ENCODE results near the gene PTPN6.

PTPN6 gene

GRCh38 chr12:6929466-6930452, 21.4 kb upstream of the PTPN6 start:
- DNase-seq (ENCODE audit: low read depth) = no peak
- peak overlapping the region; percentile 77 for H3K4me3 ChIP-seq (ENCODE audit: low read depth, low read length)
- TF ChIP-seq, protein P1, sequence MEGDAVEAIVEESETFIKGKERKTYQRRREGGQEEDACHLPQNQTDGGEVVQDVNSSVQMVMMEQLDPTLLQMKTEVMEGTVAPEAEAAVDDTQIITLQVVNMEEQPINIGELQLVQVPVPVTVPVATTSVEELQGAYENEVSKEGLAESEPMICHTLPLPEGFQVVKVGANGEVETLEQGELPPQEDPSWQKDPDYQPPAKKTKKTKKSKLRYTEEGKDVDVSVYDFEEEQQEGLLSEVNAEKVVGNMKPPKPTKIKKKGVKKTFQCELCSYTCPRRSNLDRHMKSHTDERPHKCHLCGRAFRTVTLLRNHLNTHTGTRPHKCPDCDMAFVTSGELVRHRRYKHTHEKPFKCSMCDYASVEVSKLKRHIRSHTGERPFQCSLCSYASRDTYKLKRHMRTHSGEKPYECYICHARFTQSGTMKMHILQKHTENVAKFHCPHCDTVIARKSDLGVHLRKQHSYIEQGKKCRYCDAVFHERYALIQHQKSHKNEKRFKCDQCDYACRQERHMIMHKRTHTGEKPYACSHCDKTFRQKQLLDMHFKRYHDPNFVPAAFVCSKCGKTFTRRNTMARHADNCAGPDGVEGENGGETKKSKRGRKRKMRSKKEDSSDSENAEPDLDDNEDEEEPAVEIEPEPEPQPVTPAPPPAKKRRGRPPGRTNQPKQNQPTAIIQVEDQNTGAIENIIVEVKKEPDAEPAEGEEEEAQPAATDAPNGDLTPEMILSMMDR (IDR thresholded peaks at IDR 0.05; ENCODE audit: low read depth, low read length, missing control alignments) = no peak

DNA sequence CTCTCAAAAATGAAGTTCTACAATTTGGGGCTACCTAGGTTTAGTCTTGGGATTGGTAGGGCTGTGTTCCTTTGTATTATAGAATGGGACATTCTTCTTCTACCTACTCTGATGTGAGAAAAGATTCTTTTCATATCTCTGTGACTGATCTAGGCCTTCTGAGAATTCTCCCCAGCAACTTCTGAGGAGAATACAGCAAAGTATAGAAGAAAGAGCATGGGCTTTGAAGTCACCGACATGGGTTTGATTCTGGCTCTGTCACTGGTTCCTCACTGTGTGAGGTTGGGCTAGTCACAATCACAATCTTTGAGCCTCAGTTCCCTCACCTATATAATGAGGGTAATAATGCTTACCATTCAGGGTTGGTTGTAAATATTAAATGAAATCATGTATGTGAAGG, 18.4 kb upstream of the PTPN6 start:
- TF ChIP-seq, protein P1 (IDR thresholded peaks at IDR 0.05; ENCODE audit: low read depth, low read length, missing control alignments) = no peak
- no peak for DNase-seq (ENCODE audit: low read depth)
- no peak overlapping the region for H3K4me3 ChIP-seq (ENCODE audit: low read depth, low read length)

DNA sequence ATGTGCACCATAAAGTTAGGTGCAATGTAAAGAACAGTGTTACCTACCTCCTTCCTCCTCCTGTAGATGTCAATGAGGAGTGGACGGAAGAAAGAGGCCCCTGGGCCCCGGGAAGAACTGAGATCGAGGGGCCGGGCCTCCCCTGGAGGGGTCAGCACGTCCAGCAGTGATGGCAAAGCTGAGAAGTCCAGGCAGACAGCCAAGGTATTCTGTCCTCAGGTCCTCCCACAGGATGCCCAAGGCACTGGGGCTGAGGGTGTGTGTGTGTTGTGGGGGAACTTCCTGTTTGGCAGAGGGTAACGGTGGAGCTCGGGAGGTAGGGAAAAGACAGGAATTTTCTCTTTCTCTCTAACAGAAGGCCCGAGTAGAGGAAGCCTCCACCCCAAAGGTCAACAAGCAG, 17.0 kb upstream of the PTPN6 start:
- DNase-seq (ENCODE audit: low read depth) = no peak
- no peak overlapping the region for H3K4me3 ChIP-seq (ENCODE audit: low read depth, low read length)
- TF ChIP-seq, protein P1 (IDR thresholded peaks at IDR 0.05; ENCODE audit: low read depth, low read length, missing control alignments) = no peak

DNA sequence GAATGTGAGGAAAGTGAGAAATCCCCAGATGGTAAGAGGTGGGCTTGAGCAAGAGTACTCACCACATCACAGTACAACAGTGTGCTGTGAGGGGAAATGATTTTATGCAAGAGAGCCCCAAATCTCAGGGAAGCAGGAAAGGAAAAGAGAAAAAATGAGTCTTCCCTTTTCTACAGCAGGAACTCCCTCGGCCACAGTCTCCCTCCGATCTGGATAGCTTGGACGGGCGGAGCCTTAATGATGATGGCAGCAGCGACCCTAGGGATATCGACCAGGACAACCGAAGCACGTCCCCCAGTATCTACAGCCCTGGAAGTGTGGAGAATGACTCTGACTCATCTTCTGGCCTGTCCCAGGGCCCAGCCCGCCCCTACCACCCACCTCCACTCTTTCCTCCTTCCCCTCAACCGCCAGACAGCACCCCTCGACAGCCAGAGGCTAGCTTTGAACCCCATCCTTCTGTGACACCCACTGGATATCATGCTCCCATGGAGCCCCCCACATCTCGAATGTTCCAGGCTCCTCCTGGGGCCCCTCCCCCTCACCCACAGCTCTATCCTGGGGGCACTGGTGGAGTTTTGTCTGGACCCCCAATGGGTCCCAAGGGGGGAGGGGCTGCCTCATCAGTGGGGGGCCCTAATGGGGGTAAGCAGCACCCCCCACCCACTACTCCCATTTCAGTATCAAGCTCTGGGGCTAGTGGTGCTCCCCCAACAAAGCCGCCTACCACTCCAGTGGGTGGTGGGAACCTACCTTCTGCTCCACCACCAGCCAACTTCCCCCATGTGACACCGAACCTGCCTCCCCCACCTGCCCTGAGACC, 15.6 kb upstream of the PTPN6 start:
- peak overlapping the region; percentile 82 for H3K4me3 ChIP-seq (ENCODE audit: low read depth, low read length)
- no peak for DNase-seq (ENCODE audit: low read depth)
- TF ChIP-seq, protein P1 (IDR thresholded peaks at IDR 0.05; ENCODE audit: low read depth, low read length, missing control alignments) = no peak

DNA sequence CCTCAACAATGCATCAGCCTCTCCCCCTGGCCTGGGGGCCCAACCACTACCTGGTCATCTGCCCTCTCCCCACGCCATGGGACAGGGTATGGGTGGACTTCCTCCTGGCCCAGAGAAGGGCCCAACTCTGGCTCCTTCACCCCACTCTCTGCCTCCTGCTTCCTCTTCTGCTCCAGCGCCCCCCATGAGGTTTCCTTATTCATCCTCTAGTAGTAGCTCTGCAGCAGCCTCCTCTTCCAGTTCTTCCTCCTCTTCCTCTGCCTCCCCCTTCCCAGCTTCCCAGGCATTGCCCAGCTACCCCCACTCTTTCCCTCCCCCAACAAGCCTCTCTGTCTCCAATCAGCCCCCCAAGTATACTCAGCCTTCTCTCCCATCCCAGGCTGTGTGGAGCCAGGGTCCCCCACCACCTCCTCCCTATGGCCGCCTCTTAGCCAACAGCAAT, 14.9 kb upstream of the PTPN6 start:
- TF ChIP-seq, protein P1 (IDR thresholded peaks at IDR 0.05; ENCODE audit: low read depth, low read length, missing control alignments) = no peak
- DNase-seq (ENCODE audit: low read depth) = no peak
- H3K4me3 ChIP-seq (ENCODE audit: low read depth, low read length) = peak overlapping the region; percentile 82

DNA sequence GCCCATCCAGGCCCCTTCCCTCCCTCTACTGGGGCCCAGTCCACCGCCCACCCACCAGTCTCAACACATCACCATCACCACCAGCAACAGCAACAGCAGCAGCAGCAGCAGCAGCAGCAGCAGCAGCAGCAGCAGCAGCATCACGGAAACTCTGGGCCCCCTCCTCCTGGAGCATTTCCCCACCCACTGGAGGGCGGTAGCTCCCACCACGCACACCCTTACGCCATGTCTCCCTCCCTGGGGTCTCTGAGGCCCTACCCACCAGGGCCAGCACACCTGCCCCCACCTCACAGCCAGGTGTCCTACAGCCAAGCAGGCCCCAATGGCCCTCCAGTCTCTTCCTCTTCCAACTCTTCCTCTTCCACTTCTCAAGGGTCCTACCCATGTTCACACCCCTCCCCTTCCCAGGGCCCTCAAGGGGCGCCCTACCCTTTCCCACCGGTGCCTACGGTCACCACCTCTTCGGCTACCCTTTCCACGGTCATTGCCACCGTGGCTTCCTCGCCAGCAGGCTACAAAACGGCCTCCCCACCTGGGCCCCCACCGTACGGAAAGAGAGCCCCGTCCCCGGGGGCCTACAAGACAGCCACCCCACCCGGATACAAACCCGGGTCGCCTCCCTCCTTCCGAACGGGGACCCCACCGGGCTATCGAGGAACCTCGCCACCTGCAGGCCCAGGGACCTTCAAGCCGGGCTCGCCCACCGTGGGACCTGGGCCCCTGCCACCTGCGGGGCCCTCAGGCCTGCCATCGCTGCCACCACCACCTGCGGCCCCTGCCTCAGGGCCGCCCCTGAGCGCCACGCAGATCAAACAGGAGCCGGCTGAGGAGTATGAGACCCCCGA, 14.3 kb upstream of the PTPN6 start:
- TF ChIP-seq, protein P1 (IDR thresholded peaks at IDR 0.05; ENCODE audit: low read depth, low read length, missing control alignments) = no peak
- H3K4me3 ChIP-seq (ENCODE audit: low read depth, low read length) = peak overlapping the region; percentile 82
- DNase-seq (ENCODE audit: low read depth) = no peak

All from GM12864 (cell line).